Astrocyte of the hippocampus (primary cell): Measurements from ENCODE around the gene PREX1.

Source experiments
- DNase-seq: peaks from one replicate; pipeline ENCODE4 v3.0.0; 2011; ENCODE audit warnings: low read depth, low spot score

Gene PREX1

DNA sequence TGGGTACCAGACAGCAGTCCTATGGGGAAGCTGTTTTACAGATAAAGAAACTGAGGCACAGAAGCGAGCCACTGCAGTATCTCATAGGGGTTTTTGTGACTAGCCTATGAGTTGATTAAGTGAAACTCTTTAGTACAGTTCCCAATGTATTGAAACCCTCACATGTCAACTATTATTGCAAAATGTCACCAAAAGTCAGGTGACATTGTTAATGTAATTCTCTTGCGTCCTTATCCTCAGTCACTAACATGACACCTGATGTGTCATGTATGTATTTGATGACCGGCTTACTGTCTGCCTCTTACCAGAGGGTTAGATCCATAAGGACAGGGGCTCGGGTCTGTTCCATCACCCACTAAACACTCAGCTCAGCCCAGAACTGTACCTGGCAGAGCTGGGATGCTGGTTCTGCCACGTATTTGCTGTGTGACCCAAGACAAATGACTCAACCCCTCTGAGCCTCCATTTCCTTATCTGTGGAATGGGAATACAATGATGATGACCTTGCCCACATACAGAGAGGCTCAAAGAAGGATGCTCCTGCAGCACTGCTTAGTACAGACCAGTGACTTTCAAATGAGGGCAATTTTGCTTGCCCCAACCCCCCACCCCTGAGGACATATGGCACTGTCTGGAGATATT, 32.9 kb downstream of the PREX1 start:
- DNase-seq = no peak

DNA sequence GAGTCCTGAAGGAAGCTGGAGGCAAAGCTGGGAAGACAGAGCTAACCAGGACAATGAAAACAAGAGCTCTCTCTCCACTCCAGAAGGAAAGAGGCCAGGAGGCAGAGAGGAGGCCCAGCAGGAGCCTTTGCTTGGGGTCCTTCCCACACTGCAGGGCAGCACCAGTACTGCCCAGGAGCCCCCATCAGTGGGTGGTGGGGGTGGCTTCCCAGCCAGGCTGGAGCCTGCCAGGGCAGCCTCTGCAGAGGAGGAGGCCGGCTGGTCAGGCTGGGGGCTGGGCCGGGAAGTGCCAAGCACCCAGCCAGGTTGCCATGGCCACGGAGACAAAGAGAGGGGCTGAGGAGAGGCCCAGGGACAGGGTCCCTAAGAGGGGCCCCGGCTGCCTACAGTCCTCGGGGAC, 33.4 kb downstream of the PREX1 start:
- peak; percentile 51 for DNase-seq

GRCh38 chr20:48793776-48794175, 34.0 kb downstream of the PREX1 start:
- DNase-seq = no peak

- DNase-seq = peak; percentile 89
These were observed 36.1 kb downstream of the PREX1 start for GRCh38 chr20:48791666-48792071.

GRCh38 chr20:48791014-48791413, 36.8 kb downstream of the PREX1 start:
- peak; percentile 62 for DNase-seq

DNA sequence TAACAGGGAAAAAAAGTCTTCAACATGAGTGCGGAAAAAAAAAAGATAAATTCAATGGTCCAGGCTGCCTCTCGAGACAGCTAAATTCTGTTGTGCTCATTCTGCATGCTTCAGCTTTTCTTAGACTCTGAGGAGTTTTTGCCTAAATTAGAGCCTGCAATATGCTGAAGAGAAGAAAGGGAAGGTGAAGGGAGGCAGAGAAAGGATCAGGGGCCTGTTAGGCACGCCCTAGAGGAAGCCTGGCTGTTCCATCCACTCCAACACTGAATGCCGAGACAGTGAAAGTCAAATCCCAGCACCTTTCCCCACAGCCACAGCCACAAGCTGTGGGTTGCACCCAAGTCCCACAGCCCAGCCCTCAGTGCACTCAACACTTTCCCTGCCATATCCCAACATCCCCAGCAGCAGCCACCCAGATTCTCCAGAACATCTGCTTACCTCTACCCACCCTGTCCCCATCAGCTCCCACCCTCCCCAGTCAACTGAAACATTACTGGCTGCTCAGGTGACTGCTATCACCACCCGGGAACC, 37.3 kb downstream of the PREX1 start:
- DNase-seq = no peak

DNA sequence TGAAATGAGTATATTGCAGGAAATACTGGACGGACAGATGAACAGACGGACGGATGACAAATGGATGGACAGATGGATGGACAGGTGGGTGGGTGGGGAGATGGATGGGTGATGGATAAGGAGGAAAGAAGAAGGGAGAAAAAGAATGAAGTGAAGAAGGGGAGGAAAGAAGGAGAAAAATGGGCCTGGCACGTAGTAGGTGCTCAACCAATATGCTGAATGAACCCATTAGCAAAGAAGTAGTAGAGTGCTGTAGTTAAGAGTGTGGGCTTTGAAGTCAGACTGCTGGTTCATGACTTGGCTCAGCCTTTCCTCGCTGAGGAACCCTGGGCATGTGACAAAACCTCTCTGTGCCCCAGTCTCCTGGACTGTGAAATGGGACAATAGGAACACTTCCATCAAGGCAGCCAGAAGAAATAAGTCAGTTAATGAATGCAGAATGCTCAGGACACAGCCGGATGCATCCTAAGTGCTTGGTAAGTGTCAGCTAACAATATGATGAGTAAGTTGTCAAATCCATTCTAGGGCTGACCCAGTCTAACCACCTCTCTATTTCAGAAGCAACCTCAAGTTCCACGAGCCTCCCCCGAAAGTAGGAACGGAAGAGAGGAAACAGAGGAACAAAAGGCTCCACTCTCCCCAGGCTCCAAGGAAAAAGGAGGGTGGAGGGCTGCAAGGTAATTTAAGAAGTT, 37.9 kb downstream of the PREX1 start:
- DNase-seq = no peak

DNA sequence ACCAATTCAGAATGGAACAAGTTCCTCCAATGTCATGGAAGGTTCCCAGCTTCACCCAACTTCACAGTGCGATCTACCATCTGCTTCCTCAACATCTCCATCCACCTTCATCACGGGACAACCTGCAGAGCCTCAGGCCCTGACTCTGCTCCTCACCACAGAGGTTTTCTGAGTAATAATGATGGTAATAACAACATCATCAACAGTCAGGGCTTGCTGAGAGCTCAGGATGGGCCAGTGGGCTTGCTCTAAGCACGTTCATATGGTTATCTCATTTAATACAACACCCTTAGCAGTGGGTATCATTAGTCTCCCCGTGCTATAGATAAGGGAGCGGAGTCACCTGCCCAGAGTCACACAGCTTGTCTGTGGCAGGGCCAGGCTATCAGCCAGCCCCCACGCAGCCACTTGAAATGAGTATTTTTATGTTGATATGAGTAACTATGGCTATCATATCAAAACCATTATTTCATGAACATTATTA, 38.6 kb downstream of the PREX1 start:
- no peak for DNase-seq

GRCh38 chr20:48788486-48789072, 39.2 kb downstream of the PREX1 start:
- DNase-seq = no peak

DNA sequence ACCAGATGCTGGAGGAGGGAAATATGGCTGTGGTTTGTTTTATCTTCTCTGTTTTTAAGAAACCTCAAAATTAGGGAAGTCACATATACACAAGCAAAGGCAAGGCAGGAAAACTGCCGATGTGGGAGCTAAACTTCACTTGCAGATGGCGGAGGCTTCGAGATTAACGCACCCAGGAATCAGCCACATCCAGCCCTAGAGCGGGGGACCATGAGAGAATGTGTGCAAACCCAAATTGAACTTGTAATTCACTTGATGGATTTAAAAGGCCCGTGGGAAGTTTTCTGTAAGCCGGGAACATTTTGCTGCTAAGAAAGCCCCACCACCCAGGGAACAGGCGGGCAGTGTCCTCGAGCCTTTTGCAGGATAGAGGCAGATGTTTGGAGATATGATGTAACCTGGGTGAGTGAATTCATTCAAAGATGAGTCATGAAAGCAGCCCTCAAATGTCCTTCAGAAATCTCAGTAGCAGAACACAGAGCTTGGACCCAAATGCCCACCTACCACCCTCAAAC, 39.9 kb downstream of the PREX1 start:
- DNase-seq = peak; percentile 66

GRCh38 chr20:48786951-48787705, 40.7 kb downstream of the PREX1 start:
- no peak for DNase-seq

- no peak for DNase-seq
These were observed 42.0 kb downstream of the PREX1 start for GRCh38 chr20:48785801-48786200.

- no peak for DNase-seq
These were observed 42.5 kb downstream of the PREX1 start for GRCh38 chr20:48785256-48785655.

DNA sequence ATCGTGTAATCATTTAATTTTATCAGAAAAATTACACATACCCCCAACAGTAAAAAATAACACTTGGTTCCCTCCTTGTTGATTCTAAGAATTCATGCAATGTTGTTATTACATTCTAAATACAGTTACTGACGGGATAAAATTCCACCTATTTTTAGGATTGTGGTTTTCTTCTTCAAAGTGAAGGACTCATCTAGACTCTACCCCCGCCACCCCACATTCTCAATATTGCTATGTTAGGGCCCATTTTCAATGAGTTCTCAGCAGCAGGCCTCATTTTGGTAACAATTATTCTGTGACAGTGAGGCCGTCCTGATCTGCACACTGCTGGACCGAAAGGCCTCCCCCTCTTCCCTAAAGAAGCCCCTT, 43.5 kb downstream of the PREX1 start:
- DNase-seq = no peak

DNA sequence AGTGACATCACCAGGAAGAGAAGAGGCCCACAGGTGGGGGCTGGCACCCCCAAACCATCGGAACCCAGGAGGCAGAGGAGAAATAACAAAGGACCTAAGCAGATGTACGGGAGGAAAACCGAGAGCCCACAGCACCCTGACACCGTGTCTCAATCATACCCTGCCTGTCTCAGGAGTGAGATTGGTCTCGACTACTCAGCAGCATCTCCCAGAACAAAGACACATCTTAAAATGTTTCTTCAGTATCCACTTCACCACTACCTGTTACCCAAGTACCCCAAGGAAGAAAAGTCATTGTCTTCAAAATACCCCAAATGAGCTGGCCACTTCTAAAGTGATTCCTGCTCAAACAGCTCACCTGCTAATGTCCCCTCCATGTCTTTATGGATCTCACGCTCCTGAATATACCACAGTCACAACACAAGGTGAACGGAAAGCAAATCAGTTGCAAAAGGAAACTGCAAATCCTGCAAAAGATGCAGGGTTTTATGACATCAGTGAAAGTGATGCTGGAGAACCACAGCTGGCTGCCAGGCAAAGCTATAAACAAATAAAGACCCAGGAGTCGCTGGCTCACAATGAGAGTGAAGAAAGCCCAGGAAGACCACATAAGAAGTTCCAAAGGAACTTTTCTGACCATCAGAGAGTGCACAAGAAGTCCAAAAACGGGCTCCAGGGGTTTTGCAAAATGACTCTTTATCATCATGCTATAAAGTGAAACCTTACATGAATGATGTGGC, 44.1 kb downstream of the PREX1 start:
- peak; percentile 54 for DNase-seq

DNA sequence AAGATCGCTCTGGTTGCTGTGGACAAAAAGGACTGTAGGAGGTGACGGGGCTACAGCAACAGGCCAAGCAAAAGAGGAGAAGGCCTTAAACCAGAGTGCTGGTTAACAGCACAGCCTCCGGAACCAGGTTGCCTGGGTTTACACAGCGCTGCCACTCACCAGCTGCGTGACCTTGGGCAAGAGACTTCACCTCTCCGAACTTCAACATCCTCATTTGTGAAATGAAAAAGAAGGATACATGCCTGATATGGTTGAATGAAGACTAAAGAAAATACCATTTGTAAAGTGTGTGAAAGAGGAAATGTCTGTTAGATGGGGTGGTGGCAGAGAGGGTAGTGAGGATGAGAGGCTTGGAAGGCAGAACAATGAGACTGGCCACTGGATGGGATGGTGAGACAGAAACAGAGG, 44.9 kb downstream of the PREX1 start:
- DNase-seq = no peak

- DNase-seq = no peak
These were observed 45.7 kb downstream of the PREX1 start for GRCh38 chr20:48782053-48782452.

GRCh38 chr20:48781634-48782033, 46.2 kb downstream of the PREX1 start:
- no peak for DNase-seq

- DNase-seq = no peak
These were observed 48.4 kb downstream of the PREX1 start for GRCh38 chr20:48779435-48779834.

DNA sequence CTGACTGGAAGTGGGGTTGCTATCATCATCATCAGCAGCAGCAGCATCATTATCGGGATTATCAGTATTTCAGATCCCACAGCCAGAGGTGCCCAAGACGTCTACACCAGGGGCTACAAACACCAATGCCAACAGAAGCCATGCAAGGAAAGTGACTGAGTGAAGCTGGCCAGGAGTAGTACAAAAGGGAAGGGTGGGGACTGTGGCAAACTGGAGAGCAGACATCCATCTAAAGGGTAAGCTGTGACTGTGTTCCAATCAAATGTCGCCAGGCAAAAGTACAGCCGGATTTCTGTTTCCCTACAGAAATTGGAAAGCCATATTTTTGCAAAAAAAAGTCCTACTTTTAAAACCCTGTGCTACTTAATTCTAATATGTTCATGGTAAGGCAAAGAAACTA, 50.0 kb downstream of the PREX1 start:
- no peak for DNase-seq

GRCh38 chr20:48777005-48777404, 50.8 kb downstream of the PREX1 start:
- no peak for DNase-seq
